ENCODE measurements around the gene TMEM37.

The TMEM37 gene

DNA sequence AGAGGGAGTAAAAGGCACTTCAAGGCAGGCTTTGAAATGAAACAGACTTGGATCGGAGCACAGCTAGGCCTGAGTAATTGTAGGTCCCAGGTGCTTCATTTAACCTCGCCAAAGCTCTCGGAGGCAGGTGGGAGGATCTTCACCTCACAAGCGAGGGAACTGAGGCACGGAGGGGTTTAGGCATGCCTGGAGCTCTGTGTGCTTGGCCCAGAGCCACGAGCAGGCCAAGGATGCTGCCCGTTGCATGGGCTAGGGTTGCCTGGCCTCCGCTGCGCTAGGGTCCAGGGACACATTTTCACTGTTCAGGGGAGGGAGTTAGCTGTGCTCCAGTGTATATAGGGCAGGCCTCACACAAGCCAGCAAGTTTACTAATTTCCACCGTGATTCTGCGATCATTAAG lies 11.2 kb downstream of the TMEM37 start:
- no peak for TF ChIP-seq POLR2A (IDR thresholded peaks at IDR 0.05; ENCODE audit: low read depth, low read length)
- DNase-seq (ENCODE audit: insufficient read length, low spot score) (no peak), FAIRE-seq (no peak)

DNA sequence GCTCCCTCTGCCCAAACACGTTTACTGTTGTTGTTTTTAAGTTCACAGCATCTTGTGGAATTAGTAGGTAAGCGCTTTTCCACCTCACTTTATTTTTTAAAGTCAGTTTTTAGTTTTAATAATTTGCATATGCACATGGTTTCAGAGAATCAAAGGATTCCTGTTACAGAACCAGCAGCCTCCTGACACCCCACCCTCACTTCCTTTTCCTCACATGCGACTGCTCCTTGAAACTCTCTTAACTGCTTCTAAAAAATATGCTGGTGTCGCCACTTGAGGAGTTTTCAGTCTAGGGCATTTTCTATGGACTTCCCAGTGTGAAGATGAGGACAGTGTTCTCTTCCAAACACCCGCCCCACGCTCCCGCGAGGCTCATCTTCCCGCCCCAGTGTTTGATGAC lies 14.4 kb downstream of the TMEM37 start:
- no peak for TF ChIP-seq POLR2A (IDR thresholded peaks at IDR 0.05; ENCODE audit: low read depth, low read length)
- no peak for DNase-seq (ENCODE audit: insufficient read length, low spot score)
- no peak for FAIRE-seq

DNA sequence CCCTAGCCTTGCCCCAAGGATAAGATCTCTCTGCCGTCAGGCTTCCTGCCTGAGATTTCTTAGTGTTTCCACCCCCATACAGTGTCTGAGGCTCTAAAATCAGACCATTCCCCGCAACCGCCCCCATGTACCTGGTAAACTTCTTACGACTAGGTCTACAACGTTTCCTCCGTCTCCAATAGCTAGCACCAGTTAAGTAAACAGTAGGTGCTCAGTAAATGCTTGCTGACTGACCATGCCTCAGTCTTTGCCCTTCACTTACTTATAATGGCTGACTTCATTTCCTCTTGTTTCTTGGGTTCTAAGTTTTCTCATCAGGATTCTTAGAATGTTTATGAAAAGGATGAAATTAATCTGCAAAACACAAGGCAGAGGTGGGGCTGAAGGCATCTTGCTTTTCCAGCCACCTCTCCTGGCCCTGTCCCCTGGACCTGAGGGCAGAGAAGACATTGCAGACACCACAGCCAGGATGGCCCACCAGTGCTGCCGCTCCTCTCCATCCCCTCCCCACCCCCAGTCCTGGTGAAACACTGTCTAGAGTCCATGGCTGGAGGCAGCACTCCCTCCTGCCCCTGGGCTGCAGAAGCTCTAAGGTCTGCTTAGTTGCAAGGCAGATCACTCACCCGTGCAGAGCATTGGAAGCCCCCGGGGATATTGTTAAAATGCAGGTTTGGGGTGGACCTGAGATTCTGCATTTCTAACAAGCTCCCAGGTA lies 16.9 kb downstream of the TMEM37 start:
- no peak for TF ChIP-seq POLR2A (IDR thresholded peaks at IDR 0.05; ENCODE audit: low read depth, low read length)
- DNase-seq (ENCODE audit: insufficient read length, low spot score) = no peak
- no peak for FAIRE-seq

DNA sequence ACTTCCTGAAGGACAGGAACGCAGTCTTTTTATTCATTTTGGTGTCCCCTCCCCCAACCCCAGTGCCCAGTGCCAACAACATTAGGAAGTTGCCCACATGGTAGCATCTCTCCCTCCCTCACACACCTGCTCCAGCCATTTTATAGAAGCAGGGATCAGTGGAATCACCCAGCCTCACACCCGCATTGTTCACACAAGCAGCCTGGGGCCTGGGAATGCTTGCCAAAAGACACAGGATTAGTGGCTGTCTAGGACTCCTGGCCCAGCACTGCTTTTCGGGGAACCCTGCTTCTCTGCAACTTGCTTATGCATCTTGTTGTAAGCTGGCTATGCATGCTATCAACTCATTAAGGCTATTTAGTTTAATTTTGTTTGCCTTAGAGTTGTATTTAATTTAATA lies 17.9 kb downstream of the TMEM37 start:
- FAIRE-seq (no peak), DNase-seq (ENCODE audit: insufficient read length, low spot score) (no peak)
- no peak for TF ChIP-seq POLR2A (IDR thresholded peaks at IDR 0.05; ENCODE audit: low read depth, low read length)

DNA sequence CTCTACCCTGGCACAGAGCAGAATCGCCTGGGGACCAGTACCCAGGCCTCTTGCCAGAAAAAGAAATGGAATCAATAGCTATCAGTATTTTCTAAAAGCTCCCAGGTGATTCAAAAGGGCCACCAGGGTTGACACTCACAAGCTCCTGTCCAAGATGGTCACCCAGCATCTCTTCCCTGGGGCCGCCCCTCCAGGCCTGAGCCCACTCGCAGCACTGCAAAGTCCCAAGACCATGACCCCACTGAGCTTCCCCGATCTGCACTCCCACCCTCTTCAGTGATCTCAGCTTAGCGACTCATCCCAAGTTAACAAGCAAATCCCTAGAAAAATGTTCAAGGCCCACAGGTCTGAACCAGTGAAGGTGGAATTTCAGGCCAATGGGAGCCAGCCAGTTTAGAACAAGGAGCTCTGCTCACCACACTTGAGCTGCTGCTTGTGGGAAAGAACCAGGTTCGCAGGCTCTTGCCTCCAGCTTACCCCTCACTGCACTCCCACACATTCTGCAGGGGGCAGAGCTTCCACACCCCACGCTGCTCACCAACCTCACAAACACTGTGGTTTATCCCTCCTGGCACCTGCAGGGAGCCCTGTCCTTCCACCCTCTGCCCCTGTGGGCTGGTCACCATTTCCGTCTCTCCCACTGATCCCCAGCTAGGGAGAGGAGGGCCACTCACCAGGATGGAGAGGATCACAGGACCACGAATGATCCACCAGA lies 19.8 kb downstream of the TMEM37 start:
- DNase-seq (ENCODE audit: insufficient read length, low spot score) (no peak), FAIRE-seq (no peak)
- no peak for TF ChIP-seq POLR2A (IDR thresholded peaks at IDR 0.05; ENCODE audit: low read depth, low read length)

DNA sequence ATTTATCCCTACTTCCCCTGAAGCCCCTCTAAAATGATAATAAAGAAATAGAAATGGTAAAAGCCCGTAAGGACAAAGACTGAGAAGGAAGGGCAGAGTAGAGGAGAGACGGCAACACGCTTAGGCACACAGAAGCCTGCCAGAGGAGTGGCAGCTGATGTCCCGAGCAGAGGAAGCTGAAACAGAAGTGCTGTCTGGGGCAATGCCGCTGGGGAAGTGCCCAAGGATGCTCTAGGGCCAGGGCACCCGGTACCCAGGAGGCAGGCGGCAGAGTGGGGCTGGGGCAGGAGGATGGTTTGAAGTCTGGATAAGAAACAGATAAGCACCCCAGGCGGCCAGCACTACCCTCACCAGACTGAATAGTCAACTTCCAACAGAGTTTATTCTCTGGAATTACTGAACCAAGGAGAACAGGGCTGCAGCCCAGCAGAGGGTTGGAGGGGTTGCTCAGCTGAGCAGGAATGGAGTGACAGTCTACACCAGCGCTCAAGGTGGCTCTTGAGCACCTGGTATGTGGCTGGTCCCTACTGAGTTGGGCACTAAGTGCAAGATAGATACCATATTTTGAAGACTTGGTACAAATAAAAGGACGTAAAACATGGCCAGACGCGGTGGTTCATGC lies 22.4 kb downstream of the TMEM37 start:
- no peak for DNase-seq (ENCODE audit: insufficient read length, low spot score)
- no peak for TF ChIP-seq POLR2A (IDR thresholded peaks at IDR 0.05; ENCODE audit: low read depth, low read length)
- no peak for FAIRE-seq

DNA sequence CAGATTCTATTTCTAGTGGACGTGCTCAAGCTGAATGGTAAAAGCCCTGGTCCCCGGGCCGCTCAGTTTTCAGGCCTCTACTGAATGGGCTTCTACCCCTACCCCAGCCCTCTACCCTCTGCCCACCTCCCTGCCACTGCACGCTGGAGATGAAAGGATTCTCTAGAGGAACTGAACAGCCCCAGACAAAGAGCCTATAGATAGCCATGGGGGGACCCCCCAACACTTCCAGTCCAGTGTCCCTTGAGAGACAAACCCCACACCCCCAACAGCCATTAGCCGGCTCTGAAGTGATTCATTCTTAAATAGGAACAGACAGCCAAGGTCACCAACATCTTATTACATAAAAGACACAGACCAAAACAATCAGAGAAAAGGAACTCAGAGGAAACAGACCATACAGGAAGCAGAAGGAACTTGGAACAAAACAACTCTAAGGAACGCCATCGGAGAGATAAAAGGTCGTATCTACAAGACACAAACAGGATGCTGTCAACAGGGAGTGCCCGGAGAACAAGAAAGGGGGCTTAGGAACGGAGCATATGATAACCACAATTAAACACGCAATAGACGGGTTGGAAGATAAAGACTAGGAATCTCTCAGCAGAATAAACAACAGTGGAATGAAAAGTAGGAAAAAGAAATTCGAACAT lies 23.5 kb downstream of the TMEM37 start:
- no peak for TF ChIP-seq POLR2A (IDR thresholded peaks at IDR 0.05; ENCODE audit: low read depth, low read length)
- no peak for FAIRE-seq
- DNase-seq (ENCODE audit: insufficient read length, low spot score) = no peak

DNA sequence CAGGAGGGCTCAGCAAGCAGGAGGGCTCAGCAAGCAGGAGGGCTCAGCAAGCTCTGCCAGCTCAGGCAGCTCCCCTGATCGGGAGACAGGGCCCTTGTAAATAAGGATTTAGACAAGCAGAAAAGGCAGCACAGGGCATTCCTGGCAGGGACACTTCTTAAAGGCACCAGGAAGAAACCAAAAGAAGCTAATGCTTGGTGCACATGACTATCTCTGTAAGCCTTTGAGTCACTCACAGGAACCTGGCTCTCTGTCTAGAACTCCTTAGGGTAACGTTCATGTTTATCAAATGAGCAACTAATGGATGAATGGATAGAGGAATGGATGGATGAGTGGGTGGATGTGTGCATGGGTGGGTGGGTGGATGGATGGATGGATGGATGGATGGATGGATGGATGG lies 28.4 kb downstream of the TMEM37 start:
- no peak for TF ChIP-seq POLR2A (IDR thresholded peaks at IDR 0.05; ENCODE audit: low read depth, low read length)
- no peak for FAIRE-seq
- no peak for DNase-seq (ENCODE audit: insufficient read length, low spot score)

DNA sequence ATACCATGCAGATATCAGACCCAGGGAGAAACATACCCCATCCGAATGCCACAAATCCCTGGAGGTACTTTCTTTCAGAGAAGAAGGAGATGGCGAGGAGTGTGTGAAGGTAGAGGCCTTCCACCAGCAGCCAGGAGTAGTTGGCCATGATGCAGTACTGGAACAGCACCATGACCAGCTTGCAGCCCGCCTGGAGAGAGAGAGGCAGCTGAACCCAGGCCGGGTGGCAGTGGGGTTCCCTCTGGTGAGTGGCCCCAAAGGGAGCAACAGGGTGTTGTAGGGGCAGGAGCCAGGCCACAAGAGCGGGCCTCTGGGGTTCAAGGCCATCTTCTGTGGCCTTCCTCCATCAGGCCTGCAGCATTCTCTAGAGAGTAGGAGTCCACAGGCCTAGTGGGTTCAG lies 30.2 kb downstream of the TMEM37 start:
- DNase-seq (ENCODE audit: insufficient read length, low spot score) = no peak
- no peak for TF ChIP-seq POLR2A (IDR thresholded peaks at IDR 0.05; ENCODE audit: low read depth, low read length)
- no peak for FAIRE-seq

DNA sequence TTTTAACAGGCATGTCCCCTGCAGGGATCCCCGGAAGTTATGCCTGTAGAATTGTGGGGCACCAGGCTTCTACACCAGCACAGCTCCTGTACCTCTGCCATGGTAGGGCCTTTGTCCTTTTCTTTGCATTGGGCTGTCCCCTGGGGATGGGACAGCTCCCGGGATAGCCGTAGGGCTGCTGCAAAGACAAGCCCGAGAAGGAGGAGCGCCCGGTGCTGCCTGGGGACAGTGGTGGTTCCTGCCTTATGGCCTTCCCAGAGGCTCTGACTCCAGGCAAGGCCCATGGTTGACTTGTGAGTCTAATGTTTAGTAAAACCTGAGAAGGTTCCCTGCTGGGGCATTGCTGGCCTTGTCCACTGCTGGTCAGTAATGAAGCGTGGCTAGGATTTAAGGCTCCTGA lies 30.9 kb downstream of the TMEM37 start:
- no peak for FAIRE-seq
- no peak for DNase-seq (ENCODE audit: insufficient read length, low spot score)
- no peak for TF ChIP-seq POLR2A (IDR thresholded peaks at IDR 0.05; ENCODE audit: low read depth, low read length)

DNA sequence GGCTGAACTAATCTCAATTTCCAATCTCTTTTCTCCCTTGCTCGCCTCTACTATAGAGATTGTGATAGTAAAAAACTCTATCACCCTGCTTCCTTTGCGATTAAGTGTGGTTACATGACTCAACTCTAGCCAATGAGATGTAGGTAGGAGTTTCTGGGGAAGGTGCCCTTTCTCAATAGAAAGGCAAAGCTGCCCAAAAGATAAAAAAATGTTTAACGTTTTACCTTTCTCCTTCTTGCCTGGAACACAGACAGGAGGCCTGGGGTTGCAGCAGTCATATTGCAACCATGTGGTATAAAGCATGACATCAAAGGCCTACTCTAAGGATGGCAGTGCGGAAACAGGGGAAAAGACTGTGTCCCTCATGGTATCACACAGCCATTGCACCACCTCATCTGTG lies 31.5 kb downstream of the TMEM37 start:
- no peak for FAIRE-seq
- DNase-seq (ENCODE audit: insufficient read length, low spot score) = no peak
- TF ChIP-seq POLR2A (IDR thresholded peaks at IDR 0.05; ENCODE audit: low read depth, low read length) = no peak

DNA sequence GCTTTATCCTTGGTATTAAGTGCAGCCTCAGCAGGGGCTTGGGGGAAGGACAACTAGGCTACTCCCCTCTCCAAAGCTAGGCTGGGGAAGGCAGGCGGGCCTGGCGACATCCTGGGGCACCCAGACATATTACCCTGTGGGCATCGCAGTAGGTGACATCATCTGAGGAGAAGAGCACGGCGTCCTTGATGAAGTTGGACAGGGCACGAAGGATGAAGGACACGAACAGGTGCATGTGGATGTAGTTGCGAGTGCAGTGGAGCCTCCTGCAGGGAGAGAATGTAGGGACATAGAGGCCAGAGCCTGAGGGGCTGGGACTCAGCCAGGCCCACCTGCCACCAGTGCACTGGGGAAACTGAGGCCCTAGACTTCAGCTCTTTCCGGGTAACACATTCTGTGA lies 32.3 kb downstream of the TMEM37 start:
- TF ChIP-seq POLR2A (IDR thresholded peaks at IDR 0.05; ENCODE audit: low read depth, low read length) = no peak
- DNase-seq (ENCODE audit: insufficient read length, low spot score) (no peak), FAIRE-seq (no peak)

DNA sequence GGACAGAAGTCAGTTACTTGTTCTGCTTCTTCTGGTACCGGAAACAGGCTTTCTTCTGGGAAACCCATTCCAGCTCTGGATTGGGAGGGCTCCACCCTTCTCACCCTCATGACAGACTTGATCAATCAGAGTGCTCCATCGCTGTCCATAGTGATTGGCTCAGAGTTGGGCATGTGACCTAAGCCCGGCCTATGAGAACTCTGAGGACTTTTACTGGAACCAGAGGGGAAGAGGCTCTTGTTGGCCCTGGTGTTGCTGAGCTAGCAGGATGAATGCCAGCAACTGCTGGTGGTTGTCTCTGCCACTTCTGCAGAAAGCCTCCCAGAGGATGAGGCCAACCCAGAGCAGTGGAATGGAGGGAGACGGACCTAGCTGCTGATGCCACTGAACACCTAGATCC lies 33.3 kb downstream of the TMEM37 start:
- TF ChIP-seq POLR2A (IDR thresholded peaks at IDR 0.05; ENCODE audit: low read depth, low read length) = no peak
- DNase-seq (ENCODE audit: insufficient read length, low spot score) (no peak), FAIRE-seq (no peak)

DNA sequence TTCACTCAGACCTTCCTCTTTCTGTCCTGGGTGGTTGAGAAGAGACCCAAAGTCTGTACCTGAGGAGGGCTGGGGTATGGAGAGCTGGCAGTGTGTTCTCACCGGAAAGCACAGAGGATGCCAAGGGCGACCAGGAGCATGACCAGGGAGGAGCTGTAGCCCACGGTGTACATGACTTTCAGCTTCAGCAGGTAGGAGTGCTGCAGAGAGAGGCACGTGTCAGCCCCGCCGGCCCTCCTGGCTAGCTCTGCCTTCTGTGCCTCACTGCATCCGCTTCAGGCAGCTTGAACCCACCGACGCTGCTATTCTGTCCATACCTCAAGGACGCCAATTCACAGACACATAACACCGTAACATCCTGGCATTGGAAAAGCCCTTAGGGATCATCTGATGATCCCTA lies 34.0 kb downstream of the TMEM37 start:
- TF ChIP-seq POLR2A (IDR thresholded peaks at IDR 0.05; ENCODE audit: low read depth, low read length) = no peak
- DNase-seq (ENCODE audit: insufficient read length, low spot score) (no peak), FAIRE-seq (no peak)
